Activated T-helper 1 cell treated with anti-CD3 and anti-CD28 coated beads, Interleukin-2, amount 50 U/mL, for 16 hours (primary cell): ENCODE data around the gene RARRES2.

Experiments
- DNase-seq, 2 donors: peaks; one replicate each; pipeline ENCODE4 v3.0.0-alpha.2; 2020; ENCODE audit warnings: low read depth in 1 of 2, low spot score in 1 of 2

RARRES2 gene

DNA sequence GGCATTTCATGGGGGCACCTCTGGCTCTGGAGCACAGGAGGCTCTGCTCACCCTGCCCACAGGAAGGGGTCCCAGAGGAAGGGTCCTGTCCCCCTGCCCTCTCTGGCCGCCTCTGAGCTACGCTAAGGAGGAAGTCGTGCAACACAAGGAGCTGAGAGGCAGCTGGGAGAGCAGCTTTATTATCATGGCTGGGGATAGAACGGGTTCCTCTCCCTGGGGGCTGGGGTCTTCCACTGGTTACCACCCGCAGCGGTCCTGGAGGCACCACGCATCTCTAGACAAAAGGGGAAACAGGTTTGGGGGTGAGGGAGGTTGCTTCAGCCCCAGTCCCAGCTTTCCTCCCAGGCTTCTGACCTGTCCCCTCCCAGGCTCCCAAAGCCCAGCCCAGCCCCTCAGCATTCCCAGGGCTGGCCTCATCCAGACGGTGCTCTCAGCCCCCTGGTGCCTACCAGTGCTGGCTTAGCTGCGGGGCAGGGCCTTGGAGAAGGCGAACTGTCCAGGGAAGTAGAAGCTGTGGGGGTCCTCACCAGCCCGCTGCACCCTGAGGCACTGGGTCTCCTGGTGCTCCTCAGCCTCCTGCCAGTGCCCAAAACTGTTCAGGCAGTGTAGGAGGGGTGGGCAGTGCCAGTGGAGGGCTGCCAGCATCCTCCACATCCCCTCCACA lies 3.1 kb downstream of the RARRES2 start:
- no peak for DNase-seq

DNA sequence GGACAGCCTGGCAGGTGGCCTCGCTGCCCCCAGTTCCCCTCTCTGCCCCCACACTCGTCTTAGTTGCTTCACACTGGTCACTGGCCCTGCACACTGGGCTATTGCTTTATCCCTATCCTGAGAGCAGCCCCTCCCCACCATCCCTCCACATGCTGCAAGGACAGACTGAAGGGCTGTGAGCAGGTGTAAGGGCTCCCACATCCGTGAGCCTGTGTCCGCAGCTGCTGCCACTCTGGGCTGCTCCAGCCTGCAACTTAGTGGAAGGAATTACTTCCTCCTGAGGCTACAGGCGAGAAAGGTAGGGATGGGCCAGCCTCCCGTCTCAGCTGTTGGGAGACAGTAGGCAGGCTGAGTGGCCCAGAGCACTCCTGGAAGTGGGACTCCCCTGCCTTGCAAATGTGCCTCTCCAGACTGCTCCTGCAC lies 3.8 kb downstream of the RARRES2 start:
- no peak for DNase-seq

- DNase-seq, result no peak
Observed at GRCh38 chr7:150337179-150337578, 4.2 kb downstream of the RARRES2 start.

DNA sequence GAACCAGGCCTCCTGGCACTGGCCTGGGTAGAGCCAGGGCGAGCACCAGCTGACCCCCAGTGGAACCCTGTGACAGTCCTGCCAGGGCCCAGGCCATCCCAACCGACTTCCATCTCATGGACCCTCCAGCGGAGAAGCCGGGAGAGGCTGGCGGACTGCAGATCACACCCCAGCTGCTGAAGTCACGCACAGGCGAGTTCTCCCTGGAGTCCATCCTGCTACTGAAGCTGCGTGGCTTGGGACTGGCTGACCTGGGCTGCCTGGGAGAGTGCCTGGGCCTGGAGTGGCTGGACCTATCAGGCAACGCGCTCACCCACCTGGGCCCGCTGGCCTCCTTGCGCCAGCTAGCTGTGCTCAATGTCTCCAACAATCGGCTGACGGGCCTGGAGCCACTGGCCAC lies 4.7 kb downstream of the RARRES2 start:
- no peak for DNase-seq

GRCh38 chr7:150335774-150336112 lies 5.7 kb downstream of the RARRES2 start:
- no peak for DNase-seq

GRCh38 chr7:150335108-150335773 lies 6.2 kb downstream of the RARRES2 start:
- no peak for DNase-seq

- no peak for DNase-seq
Observed at GRCh38 chr7:150334108-150334507, 7.3 kb downstream of the RARRES2 start.

DNA sequence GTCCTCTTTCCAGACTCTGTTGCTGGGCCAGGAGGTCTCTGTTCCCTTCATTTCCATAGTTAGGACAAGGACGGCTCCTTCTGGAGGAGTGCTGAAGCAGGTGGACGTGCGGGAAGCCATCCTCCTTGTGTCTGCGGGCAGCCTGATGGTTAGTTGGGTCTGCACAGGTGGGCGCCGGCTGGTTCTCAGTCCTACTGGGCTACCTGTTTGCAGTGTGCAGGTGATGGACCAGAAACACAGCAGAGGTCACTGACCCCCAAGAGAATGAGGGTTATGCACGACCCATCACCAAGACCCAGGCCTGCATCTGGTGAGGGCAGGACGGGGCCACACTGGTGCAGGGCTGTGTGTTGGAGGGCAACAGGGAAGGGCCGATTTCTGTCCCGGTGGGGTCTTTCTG lies 7.8 kb downstream of the RARRES2 start:
- DNase-seq, result no peak

DNA sequence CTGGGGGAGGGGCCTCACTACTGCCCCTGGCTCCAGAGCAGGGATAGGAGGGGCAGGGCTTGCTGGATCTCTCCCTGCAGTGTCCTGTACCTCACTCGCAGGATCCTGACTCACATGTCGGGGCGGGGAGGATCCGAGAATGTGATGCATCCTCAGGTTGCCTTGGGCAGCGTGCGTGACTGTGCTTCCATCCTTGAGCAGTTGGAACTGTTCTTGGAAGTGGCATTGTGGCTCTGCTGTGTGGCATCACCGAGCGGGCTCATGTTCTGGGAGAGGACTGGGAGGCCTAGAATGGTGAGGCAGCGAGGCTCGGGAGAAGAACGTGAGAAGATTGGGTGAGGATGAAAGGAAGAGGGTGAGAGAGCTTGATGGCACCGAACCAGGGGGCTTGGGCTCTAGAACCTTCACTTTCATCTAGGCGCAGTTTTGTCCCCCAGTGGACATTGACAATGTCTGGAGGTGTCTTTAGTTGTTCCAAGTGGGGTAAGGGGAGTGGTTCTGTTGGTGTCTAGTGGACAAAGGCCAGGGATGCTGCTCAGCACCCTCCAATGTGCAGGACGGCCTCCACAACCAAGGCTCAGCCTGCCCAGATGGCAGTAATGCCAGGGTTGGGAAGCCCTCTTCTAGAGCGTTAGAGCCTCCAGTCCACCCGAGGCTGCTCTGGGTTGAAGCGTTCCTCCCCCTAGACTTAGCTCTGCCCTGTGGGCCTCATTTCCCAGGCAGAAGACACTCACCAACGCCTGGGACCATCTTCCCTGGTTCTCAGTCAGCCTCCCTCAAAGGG lies 8.4 kb downstream of the RARRES2 start:
- DNase-seq, result no peak

DNA sequence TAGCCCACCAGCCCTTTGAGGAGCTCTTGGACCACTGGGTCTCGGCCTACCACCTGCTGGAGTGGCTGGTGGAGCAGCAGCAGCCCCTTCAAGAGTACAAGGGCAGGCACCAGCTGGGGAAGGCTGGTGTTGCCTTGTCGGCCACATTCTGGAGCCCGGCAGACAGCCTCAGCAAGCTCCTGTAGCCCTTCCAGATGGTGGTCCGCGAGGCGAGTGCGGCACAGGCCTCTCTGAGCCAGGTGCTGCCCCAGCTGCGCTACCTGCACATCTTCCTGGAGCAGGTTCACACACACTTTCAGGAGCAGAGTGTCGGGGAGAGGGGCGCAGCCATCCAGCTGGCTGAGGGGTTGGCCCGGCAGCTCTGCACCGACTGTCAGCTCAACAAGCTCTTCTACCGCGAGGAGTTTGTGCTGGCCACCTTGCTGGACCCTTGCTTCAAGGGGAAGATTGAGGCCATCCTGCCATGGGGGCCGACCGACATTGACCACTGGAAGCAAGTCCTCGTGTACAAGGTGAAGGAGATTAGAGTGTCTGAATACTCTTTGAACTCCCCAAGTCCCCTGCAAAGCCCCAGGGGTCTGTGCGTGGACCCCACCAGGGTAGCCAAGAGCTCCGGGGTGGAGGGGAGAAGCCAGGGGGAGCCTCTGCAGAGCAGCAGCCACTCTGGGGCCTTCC lies 11.1 kb downstream of the RARRES2 start:
- no peak for DNase-seq

DNA sequence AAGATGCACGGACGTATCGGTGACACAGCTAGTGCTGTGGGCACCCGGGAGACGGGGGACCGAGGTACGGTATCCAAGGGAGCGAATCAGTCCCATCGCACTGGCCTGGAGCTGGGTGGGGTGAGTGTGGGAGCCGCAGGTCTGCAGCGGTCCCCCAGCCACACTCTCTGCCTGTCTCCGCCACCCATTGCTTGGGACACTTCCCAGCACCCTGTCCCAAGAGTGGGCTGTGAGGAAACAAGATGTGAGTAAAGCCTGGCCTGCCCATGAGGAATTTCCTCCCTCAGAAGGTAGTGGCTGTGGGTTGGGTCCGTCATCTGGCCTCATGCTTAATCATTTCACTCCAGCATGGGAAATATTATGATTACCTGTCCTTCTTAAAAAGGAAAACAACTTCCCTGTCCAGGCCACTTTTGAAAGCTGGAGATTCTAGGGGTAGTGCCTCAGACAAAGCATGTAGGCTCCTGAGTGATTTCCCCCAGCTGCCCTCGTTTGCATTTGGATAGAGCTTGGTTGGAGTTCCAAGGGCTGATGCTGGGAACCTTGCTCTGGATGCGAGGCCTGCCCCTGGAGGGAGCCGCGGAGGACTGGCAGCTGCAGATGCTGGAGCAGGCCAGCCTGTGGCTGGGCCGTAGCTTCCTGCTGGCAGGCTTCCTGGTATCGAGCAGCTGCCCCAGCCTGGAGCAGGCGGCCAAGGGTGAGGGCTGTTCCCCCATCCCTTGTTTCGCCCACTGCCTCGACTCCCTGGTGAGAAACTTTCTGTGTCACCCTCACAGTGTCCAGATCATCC lies 11.9 kb downstream of the RARRES2 start:
- DNase-seq, result no peak

- no peak for DNase-seq
Observed at GRCh38 chr7:150327308-150327707, 14.1 kb downstream of the RARRES2 start.

DNA sequence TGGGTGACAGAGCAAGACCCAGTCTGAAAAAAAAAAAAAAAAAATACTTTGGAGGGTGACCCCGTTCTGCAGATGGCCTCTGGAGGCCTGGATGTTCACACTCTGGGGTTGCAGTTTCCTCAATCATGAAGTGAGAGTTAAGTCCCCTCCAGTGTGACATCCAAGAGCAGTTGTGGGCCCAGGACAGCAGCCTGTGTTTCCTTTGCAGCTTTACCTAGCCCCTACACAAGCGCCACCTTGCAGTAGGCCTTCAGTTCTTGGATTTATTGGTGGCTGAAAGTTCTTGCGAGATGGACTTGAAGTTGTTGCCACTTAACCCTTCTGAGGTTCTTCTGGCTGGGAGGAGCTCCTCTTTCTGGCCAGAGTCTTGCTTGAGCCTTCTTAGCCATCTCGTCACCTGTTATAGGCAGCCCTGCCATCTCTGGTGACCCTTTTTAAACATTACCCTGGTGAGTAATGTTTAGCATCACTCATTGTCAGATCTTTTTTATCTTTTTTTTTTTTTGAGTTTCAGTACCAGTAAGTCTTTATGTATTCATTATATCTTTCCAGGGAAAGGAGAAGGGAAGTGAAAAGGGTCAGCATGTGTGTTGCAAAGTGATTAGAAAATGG lies 14.7 kb downstream of the RARRES2 start:
- DNase-seq, result no peak

GRCh38 chr7:150325901-150326300 lies 15.5 kb downstream of the RARRES2 start:
- no peak for DNase-seq

DNA sequence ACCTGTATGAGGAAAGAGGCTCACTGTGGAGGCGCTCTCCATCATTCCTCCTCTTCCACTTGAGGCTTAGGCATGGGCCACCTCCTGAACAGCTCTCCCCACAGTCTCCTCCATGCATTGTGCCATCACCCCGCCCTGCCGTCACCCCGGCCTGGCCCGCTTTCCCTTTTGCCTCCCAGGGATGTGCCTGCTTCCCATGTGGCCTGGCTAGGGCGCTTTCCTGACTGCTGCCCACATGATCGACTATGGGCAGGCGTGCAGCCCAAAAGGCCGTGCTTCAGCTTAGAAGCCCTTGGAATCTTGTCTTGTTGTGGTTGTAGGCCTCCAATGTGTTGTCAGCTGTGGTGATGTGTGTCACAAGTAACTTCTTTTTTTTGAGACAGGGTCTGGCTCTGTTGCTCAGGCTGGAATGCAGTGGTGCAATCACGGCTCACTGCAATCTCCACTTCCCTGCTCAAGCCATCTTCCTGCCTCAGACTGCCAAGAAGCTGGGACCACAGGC lies 16.3 kb downstream of the RARRES2 start:
- DNase-seq, result no peak

GRCh38 chr7:150324373-150324961 lies 17.0 kb downstream of the RARRES2 start:
- DNase-seq, result no peak

GRCh38 chr7:150323682-150324372 lies 17.6 kb downstream of the RARRES2 start:
- DNase-seq, result no peak

DNA sequence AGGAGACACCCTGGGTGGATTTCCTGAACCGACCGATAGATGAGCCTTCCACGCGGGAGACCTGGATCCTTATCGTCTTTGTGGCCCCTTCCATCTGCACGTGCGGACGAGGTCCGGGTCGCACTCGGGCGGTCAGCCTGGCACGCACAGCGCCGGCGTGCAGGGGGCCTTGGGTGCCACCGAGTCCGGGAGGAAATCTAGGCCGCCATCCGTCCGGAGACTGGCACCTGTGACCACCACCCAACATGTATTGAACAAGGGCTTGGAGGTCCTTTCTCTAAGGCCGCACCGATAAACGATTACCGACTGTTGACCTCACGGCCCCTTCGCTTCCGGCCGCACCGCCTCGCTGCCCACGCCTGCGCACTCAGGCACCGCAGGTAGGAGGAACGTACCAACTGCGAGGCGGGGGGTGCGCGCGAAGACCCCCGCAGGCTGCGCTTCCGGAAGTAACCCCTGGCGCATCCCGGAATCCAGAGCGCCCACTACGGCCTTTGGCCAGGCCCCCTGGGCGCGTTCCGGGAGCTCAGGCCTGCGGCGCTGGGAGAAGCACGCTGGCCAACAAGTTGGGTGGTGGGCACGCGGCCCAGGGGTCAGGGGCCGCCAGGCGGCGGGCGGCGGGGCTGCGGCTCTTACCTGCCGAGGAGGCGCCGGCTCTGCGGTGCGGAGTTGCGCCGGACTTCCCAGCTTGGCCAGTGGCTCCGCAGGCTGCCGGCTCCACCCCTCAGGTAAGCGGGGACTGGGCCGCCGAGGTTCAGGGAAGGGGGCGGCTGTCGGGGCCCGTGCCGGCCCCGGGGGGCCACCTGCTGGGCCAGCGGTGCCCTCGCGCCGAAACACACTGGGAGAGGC lies 18.4 kb downstream of the RARRES2 start, which contains the start of the genes ACTR3C and LRRC61:
ACTR3C (minus strand) TSS at position 713 of the 849 bp plus-strand sequence. CDS start 28,249 bp downstream, outside the sequence.
LRRC61 (plus strand) TSS at position 523 of the 849 bp plus-strand sequence. CDS start 13,507 bp downstream, outside the sequence.
- peak; percentile 29 to 36 for DNase-seq
